HG03460 (cell line): ENCODE data around the gene CYBC1.

Experiments used
- ATAC-seq: cut with Tn5 transposase; IDR thresholded peaks from one replicate; pipeline ENCODE4 v1.9.1; 2021; ENCODE audit not compliant: unreplicated experiment

The CYBC1 gene

DNA sequence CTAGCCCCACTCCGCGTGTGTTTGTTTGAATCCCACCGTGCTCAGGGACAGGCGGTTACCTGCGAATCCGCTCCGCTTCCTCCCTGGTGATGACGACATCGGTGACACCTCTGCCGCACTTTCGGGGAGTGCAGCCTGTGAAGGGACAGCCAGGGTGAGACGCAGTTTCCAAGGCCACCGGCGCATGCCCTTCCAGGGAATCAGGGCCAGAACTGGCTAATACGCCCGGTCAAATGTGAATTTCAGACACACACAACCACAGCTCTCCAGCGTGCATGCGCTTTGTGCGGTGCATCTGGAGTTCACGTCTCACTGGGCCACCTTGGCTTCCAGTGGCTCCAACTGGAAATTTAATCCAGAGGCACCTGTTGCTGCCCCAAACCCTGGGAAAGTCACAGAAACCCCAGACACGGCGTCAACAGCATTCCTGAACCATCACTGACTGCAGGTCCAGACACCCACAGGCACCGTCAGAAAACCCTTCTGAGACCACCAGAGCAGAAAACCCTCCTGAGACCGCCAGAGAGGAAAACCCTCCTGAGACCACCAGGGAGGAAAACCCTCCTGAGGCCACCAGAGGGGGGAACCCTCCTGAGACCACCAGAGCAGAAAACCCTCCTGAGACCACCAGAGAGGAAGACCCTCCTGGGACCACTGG, 39.0 kb downstream of the CYBC1 start:
- no peak for ATAC-seq

- ATAC-seq, result no peak
These were observed 40.4 kb downstream of the CYBC1 start for GRCh38 chr17:82410014-82410716.

- ATAC-seq, result no peak
These were observed 41.6 kb downstream of the CYBC1 start for GRCh38 chr17:82408938-82409318.

DNA sequence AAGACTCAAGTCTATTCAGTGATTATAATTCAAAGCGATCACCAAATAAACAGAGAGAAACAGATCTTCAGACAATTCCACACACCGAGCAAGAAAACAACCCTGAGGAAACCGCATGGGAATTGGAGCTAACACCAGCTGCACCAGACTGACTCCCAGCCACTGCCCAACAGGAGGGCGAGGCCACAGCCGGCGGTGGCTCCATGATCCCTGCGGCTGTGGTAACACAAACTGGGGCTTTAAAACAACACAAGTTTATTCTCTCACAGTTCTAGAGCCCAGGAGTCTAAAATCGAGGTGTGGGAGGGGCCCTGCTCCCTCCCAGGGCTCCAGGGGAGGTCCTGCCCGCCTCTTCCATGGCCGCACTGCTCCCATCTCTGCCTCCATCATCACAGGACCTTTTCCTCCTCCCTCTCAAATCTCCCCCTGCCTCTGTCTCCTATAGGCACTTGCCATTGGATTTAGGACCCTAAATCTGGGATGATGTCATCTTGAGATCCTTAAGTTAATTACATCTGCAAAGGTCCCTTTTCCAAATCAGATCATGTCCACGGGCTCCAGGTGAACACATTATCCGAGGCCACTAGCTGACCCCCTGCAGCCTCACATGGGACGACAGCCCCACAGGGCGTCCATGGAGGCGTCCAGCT, 42.1 kb downstream of the CYBC1 start:
- ATAC-seq, result no peak

DNA sequence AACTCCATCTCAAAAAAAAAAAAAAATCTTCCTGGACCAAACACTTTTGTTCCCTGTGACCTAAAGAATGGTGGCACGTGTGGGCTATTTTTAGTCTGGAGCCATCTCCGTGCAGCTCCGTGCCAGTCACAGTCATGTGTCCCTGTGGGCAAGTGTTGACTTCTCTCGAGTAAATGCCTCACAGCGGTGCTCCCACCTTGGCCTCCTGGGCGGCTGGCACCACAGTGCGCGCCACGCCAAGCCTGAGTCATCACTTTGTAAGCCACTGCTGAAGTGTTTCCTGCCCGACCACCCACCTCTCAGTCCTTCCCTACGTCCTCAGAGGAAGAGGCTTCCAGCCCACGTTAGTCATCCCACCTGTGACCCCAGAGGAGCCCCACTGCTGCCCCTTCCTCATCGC, 43.3 kb downstream of the CYBC1 start:
- ATAC-seq, result no peak

GRCh38 chr17:82406131-82406671, 44.4 kb downstream of the CYBC1 start:
- ATAC-seq, result no peak

DNA sequence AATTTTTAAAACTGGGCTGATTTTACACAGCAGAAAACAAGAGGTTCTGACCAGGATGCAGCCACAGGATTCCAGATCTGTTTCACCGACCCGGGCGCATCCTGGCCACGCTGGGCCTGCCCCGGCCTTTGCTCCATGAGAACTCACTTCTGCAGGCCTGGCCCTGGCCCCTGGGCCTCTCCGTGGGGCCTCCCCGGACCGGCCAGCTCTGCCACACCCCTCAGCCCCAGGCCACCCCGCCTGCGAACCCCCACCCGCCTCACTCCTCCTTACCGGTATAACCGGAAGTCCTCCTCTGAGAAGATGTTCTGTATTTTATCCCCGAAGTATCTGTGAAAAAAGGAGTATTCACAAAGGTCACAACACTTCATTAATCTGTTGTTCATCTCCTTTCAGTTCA, 45.5 kb downstream of the CYBC1 start:
- no peak for ATAC-seq

- ATAC-seq, result no peak
These were observed 46.6 kb downstream of the CYBC1 start for GRCh38 chr17:82403662-82404660.

- peak; percentile 80 for ATAC-seq
These were observed 47.7 kb downstream of the CYBC1 start for GRCh38 chr17:82402865-82403264.

DNA sequence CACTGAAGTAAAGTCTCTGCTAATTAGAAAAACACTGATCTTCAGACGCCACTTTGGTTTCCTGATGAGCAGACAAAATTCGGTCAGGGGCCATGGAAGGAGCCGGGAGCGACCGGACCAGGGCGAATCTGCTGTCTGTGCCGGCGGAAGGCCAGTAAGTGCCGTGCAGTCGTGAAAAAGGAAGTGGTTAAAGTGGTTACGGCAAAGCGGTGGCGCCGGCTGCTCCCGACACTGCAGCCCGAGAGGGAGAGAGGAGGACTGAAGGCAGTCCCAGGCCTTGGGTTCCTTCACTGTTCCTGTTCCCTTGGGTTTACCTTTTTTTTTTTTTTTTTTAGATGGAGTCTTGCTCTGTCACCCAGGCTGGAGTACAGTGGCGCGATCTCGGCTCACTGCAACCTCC, 49.7 kb downstream of the CYBC1 start:
- no peak for ATAC-seq

DNA sequence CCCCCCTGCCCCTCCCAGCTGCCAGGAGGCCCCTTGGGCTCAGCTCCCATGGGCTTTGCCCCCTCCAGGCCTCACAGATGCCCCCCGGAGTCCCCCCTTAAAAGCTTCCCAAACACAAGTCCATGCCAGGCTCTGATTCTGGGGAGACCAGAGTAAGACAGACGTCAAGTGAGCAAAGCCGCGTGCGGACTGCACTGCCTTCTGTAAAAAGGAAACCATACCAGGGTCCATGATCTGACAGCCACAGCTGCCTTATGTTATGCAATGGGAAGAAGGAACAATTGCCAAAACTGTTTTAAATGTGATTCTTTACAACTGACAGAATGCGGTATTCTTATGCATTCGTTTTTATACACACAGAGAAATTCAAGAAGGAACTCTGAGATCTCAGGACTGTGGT, 50.3 kb downstream of the CYBC1 start:
- ATAC-seq, result no peak

DNA sequence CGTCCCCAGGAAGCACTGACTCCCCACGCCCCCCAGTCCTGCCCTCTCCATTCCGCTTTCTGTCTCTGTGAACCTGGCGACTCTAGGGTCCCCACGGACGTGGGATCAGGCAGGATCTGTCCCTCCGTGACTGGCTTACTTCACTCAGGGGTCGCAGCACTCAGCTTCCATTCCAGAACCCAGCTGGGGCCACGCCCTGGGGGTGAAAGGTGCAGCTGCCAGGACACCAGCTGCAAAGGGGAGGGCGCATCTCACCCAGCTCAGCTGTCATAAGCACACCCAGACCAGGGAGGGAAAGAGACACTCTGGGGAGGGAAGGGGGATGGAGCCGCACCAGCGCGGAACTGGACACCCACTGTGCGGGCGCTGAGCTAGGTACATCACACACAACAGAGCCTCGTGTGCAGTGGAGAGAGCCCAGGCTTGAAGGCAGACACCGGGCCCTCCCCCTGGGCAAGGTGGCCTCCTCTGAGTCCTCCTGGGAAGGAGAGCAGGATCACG, 50.9 kb downstream of the CYBC1 start:
- ATAC-seq, result no peak

DNA sequence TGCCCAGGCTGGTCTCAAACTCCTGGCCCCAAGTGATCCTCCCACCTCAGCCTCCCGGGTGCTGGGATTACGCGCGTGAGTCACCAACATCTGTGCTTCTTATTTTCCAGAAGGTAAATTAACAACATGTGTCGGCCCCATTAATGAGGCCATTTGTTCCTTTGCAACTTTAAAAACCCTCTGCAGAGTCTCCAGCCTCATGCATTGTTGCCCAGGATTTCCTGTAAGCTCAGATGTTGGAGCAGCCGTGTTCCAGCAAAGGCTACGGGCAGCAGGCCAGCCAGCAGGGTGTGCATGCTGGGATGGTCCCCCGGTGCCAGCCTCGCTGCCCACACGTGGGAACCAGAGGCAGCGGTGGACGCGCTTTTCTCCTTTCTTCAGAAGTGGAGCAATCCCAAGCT, 51.5 kb downstream of the CYBC1 start:
- ATAC-seq, result no peak

DNA sequence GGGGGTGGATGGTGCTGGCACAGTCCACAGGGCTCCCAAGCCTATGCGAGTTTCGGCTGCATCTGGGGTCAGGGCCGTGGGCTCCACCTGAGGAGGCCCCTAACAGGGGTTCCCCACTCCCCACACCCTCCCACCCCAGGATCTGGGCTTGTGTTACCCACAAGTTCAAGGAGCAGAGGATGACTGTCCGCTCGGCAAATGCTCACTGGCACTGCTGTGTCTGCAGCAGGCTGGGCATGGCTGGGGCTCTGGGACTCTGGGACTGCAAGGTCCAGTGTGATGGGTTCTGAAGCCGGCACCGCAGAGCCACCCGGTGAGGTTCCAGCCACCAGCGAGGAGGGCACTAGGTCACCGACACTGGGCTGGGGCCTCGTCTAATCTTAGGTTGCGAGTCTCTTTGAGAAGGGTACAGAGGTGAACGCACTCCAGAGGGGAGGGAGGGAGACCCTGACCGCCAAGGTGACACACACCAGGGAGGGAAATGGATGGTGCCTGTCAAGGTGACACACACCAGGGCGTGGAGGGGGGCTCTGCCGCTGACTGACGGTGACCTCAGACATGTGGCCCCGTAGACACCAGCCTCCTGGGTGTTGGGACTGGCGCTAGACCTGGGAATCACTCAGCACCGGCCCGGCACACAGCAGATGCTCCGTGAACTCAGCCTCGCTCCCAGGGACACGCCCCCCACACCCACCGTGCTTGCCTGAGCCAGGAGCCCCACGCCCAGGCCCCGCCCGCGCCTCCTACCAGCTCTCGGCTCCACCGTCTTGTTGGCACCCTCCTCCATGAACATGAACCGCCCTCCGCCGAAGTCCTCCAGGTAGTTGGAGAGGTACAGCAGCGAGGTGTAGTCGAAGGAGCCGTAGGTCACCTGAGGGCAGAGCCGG, 52.9 kb downstream of the CYBC1 start:
- no peak for ATAC-seq

GRCh38 chr17:82396601-82397435, 53.7 kb downstream of the CYBC1 start:
- ATAC-seq, result no peak

DNA sequence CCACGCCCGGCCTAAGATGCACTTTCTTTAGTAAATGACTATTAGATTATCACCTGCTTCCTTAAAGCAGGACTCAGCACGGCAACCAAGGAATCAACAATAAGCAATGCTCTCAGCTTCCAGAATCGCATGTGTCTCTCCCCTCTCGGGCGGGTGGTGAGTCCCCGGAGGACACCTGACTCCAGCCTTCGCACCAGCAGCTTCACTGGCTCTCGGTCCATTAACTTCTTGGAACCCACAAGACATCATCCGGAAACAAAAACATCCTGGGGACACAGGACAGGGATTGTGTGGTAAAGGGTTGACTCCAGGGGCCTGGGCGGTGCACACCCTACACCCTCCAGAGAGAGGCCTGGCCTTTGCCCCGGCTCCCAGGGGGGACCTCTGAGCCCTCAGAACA, 56.3 kb downstream of the CYBC1 start:
- no peak for ATAC-seq

DNA sequence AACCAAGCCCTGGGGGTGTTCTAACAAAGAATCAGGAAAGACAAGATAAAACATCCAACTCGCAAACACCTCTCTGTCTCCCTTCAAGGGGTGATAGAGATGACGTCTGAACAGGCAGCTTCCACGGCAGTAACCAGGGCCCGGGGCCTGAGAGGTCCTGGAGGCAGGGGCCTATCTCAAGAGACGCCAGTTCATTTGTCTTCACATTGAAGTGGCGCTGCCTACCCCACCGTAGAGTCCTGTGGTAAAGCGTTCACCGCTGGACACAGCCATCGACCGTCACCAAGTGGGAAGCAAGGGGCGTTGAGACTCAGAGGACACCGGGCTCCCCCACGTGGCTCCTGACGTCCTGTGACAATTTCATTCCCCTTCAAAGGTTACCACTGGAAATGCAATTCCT, 57.6 kb downstream of the CYBC1 start:
- no peak for ATAC-seq
